GM19455 (cell line): Measurements from ENCODE around the gene WNT10A.
"Not testable (repeated sequence)": the region's sequence is repeated elsewhere in the genome, so short reads cannot be mapped to it uniquely, and the experiment has no call there.

Source experiments
- ATAC-seq: cut with Tn5 transposase; IDR thresholded peaks from one replicate; pipeline ENCODE4 v1.9.1; 2021; ENCODE audit not compliant: unreplicated experiment

WNT10A gene

GRCh38 chr2:218880102-218880858, at the start of gene WNT10A:
Gene WNT10A, plus strand, starts transcription at chr2:218880852. Its CDS starts 144 bp downstream, at chr2:218880996.
- ATAC-seq = peak; percentile 51

GRCh38 chr2:218831378-218831990, 49.2 kb upstream of the WNT10A start, which contains the start of gene PRKAG3:
Gene PRKAG3, minus strand, starts transcription at chr2:218831803.
- ATAC-seq = no peak

GRCh38 chr2:218832081-218832480, 48.6 kb upstream of the WNT10A start:
- ATAC-seq = no peak

DNA sequence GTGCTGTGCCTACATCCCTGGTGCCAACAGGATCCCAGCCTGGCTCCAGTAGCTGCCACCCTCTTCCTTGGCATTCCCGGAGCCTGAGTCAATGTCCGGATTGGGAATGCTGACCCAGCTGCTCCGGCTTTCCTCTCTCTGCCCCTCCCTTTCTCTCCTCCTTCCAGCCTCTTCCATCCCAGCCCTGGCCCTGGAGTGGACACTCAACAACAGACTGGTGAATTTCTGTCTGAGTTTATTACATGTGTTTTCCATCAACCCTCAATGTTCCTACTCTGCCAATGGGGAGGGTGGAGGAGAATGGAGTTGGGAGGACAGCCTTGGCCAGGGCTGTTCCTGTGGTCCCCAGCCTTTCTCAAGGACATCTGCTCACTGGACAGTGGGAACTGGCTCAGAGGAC, 48.1 kb upstream of the WNT10A start:
- no peak for ATAC-seq

- ATAC-seq = no peak
Measured at GRCh38 chr2:218833023-218833609, 47.5 kb upstream of the WNT10A start.

DNA sequence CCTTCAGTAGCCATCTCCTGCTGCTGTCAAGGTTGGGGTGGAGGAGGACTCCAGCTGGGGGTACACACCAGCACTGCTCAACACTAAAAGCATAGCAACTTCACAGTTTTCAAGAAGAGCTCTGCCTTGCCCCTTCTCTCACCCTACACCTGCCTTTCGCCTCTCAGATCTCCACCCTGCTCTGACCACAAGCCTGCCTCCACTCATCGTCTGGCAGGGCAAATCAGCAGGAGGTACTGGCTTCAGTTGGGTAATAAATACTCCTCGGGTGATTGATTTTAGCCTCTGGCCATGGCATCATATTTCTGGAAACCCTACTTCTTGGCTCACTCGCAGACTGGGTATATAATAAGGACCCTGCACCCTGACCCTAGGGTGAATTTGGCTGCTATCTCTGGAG, 46.0 kb upstream of the WNT10A start:
- ATAC-seq = no peak

GRCh38 chr2:218837495-218837894, 43.2 kb upstream of the WNT10A start:
- no peak for ATAC-seq

DNA sequence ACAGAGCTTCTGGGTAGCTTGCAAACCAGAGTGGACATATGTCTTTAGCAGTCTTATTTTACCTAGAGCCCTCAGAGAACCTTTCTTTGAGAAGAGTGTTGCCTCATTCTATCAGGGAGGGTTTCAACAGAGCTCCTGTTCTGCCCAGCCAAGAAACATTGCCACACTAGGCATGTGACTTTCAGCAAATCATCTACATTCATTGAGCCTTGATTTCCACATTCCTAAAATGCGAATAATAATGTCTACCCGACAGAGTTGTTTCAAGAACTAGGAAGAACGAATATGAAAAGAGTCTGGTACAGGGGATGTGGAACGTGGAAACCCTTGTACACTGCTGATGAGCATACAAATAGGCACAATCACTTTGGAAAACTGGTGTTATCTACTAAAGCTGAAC, 41.2 kb upstream of the WNT10A start:
- ATAC-seq = no peak

DNA sequence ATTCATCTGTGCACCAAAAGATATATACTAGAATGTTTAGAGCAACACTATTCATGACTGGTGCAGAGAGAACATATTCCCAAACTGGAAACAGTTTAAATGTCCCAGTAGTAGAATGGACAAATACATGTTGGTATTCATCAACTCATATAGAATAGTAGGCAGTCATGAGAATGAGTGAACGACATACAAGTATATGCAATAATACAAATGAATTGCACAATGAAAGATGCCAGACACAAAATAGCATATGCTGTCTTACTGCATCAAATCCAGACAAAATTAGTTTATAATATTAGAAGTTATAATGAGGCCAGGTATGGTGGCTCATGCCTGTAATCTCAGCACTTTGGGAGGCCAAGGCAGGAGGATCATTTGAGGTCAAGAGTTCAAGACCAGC, 40.8 kb upstream of the WNT10A start:
- no peak for ATAC-seq

GRCh38 chr2:218844334-218844733, 36.3 kb upstream of the WNT10A start:
- ATAC-seq = not testable (repeated sequence)

DNA sequence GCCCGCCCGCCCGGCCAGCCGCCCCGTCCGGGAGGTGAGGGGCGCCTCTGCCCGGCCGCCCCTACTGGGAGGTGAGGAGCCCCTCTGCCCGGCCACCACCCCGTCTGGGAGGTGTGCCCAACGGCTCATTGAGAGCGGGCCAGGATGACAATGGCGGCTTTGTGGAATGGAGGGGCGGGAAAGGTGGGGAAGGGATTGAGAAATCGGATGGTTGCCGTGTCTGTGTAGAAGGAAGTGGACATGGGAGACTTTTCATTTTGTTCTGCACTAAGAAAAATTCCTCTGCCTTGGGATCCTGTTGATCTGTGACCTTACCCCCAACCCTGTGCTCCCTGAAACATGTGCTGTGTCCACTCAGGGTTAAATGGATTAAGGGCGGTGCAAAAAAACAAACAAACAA, 33.7 kb upstream of the WNT10A start:
- not testable (repeated sequence) for ATAC-seq

GRCh38 chr2:218849721-218850120, 30.9 kb upstream of the WNT10A start:
- no peak for ATAC-seq

DNA sequence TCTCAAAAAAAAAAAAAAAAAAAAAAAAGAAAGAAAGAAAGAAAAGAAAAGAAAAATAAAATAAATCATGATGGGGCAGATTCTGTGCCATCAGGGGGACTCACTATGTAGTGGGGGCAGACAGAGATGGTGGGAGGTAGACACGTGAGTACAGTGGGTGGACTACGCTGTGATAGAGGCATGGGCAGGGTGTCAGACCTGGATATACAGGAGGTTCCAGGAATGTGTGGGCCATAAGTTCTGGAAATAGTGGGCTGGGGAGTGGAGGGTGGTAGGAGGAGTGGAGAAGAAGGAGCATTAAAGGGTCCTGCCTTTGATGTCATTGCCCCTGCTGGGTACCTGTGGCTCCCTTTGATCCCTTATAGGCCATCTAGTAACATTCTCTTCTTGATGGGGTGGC, 29.9 kb upstream of the WNT10A start:
- ATAC-seq = no peak

DNA sequence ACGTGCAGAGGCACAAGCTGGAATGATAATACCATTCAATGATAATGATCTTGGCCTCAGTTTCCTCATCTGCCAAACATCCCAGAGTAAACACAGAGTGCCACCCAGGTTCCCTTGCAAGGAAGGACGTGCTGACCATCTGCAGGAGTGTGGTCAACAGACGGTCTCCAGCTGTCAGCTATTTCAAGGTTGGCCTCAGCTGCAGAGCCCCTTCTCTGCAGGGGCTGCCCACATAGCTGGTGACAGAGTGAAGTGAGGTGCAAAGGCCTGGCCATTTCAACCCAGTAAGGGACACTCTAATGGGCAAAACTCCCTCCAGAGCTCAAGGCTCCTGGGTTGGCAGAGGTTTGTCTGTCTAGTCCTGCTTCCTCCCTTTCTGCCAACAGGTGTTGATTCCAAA, 29.4 kb upstream of the WNT10A start:
- no peak for ATAC-seq

GRCh38 chr2:218852911-218853667, 27.6 kb upstream of the WNT10A start:
- ATAC-seq = no peak

GRCh38 chr2:218853766-218854165, 26.9 kb upstream of the WNT10A start:
- ATAC-seq = no peak

DNA sequence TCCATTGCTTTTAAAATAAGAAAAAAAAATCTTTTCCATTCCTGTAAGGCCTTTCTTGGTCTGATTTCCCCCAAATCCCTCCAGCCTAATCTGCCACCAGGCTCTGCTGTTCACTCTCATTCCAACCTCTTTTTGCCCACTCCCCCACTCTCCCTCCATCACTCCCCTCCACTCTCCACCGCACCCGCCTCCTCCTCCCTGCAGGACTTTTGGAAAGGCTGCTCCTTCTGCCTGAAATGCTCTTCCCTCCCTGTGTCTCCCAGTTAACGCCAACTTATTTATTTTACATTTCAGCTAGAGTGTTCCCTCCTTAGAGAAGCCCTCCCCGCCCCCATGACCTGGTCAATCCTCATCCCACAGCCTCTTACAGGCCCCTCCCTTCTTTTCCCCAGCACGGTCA, 25.8 kb upstream of the WNT10A start:
- ATAC-seq = no peak

DNA sequence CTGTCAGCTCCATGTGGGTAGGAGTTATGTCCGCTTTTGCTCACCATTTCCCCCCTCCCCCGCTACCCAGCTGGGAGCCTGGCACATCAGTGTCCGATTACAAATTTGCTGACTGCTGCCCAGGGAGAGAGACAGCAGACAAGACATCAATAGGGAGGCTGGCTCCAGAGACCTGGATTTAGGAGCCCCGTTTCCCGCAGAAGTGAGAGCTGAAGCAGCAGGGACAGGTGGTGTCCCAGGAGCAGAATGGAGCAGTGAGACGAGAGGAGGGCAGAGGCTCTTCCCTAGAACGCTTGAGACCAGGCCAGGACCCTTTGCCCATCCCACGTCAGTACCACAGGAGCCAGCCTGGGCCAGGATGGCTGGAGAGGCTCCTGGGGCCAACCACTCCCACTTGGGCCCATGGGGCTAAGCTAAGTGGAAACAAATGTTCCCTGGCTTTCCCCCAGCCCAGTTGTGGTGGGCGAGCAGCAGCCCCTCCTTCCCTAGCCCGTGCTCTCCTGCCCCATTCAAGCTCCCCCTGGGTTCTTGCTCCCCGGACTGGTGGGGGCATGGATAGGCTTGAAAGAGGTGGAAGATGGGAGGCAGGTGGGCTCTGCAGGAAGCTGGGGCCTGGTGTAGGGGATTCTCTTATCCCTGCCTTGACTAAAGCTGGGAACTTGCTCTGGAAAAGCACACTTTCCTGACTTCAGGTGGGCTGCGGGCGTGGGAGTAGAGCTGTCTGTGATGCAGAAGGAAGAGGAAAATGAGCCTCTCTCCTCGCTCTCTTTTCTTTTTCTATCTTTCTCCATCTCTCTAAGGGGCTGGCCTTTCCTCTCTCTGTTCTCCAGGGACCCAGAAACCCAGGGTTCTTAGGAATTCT, 25.1 kb upstream of the WNT10A start:
- no peak for ATAC-seq

GRCh38 chr2:218856167-218856895, 24.3 kb upstream of the WNT10A start:
- no peak for ATAC-seq

- ATAC-seq = no peak
Measured at GRCh38 chr2:218856896-218857243, 23.8 kb upstream of the WNT10A start.
